CD4-positive, alpha-beta T cell treated with Interleukin-17A for 4 hours (primary cell): Measurements from ENCODE around the gene PRDM7.

ENCODE experiments used
- DNase-seq: peaks from one replicate; pipeline ENCODE4 v3.0.0-alpha.2; 2020; ENCODE audit warnings: mixed read lengths

The PRDM7 gene

GRCh38 chr16:90033387-90033786, 43.7 kb downstream of the PRDM7 start:
- no peak for DNase-seq

GRCh38 chr16:90032674-90033331, 44.3 kb downstream of the PRDM7 start:
- no peak for DNase-seq

GRCh38 chr16:90031931-90032673, 45.0 kb downstream of the PRDM7 start:
- DNase-seq: no peak

GRCh38 chr16:90031186-90031930, 45.8 kb downstream of the PRDM7 start:
- DNase-seq: no peak

GRCh38 chr16:90028985-90029384, 48.1 kb downstream of the PRDM7 start:
- DNase-seq: no peak

- no peak for DNase-seq
Measured at GRCh38 chr16:90027611-90028010, 49.5 kb downstream of the PRDM7 start.

GRCh38 chr16:90026135-90026534, 51.0 kb downstream of the PRDM7 start:
- DNase-seq: no peak

- no peak for DNase-seq
Measured at GRCh38 chr16:90023078-90023447, 54.1 kb downstream of the PRDM7 start.

GRCh38 chr16:90022209-90023077, 54.7 kb downstream of the PRDM7 start:
- DNase-seq: peak; percentile 85

GRCh38 chr16:90020838-90021382, 56.2 kb downstream of the PRDM7 start:
- no peak for DNase-seq

GRCh38 chr16:90020260-90020837, 56.8 kb downstream of the PRDM7 start:
- DNase-seq: no peak

- DNase-seq: peak; percentile 76
Measured at GRCh38 chr16:90019543-90020259, 57.4 kb downstream of the PRDM7 start.

- peak; percentile 25 for DNase-seq
Measured at GRCh38 chr16:90018652-90019542, 58.2 kb downstream of the PRDM7 start, which contains the start of gene DBNDD1. Gene DBNDD1, minus strand, starts transcription at chr16:90019456. Its CDS starts 115 bp downstream, at chr16:90019341.

- no peak for DNase-seq
Measured at GRCh38 chr16:90018297-90018651, 58.9 kb downstream of the PRDM7 start.

GRCh38 chr16:90016339-90016950, 60.7 kb downstream of the PRDM7 start:
- DNase-seq: no peak

- DNase-seq: no peak
Measured at GRCh38 chr16:90015586-90016338, 61.4 kb downstream of the PRDM7 start.

- no peak for DNase-seq
Measured at GRCh38 chr16:90012991-90013745, 64.0 kb downstream of the PRDM7 start.

GRCh38 chr16:90011908-90012501, 65.1 kb downstream of the PRDM7 start:
- no peak for DNase-seq
